Cardiac septum (tissue), 1 donor: Measurements from ENCODE around the gene UTP18. TPM values are rescaled to one million over a fixed set of nuclear protein-coding genes. Genes with fewer than 3 reads are reported as not detected.
A peak's percentile ranks its signal among the peaks of the same experiment; 100 is the strongest.
"Not testable (repeated sequence)": the region's sequence is repeated elsewhere in the genome, so short reads cannot be mapped to it uniquely, and the experiment has no call there.

ENCODE experiments used
- DNase-seq: peaks from one replicate; pipeline ENCODE4 v3.0.0-alpha.2; 2020; ENCODE audit warnings: low spot score
- intact Hi-C: fragments of 100-400 bp; cut with DNase I; formaldehyde crosslinking; loops from one replicate; pipeline ENCODE4 v1.14.0; 2022
- total RNA-seq: library from RNA; stranded (reverse); fragmentation: NEBNext Ultra II Directional; extraction: Animal tissue kit (Norgen Biotek cat#: 25700); gene quantifications from one replicate; pipeline ENCODE4 v1.2.1, GENCODE V29; 2021
- donor health status: DM: no; HTN: no; CAD: no.

Gene UTP18
- total RNA-seq, 1 donor from 2014 or later, result 7.9 TPM

DNA sequence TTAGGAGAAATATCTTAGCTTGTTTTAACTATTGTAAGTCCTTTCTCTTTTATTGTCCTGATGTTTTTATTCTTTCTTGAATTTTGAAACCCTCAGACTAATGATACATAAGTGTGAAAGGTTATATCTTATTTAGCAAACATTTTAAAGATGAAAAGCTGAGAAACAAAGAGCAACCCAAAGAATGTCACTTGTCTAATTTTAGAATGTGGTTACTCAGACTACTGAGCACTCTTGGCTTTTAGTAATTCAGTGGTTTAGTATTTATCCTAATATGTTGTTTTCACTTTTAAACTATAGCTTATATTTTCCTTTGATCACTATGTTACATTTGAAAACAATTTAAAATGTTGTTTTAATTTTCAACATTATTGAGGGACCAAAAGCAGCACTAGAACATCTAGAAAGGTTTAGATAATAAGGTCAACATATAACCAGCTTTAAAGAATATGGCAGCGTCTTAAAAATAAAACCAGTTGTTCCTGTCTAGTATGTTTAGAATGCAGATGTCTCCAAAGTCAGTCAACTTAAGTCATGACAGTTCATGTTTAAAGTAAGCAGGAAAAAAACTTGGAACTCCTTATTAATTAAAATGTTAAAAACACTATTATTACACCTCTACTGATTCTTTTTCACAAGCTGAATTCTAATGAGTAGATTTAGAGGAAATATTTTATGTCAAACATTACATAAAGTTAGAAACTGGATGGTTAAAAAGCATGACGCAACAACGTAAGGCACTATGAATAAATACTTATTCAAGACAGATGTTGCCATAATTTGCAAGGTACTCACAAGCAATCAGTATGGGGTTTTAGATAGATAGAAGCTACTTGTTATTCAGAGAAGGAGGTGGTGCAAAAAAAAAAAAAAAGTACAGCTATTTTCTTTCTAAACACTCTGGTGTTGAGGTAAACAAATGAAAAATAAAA is 2.9 kb upstream of the UTP18 start:
- DNase-seq, result no peak
- intact Hi-C loops, result loop anchor here (10.0 kb wide), 1 partner anchor 93 kb away; the partner anchor contains the start of gene NME2

- no peak for DNase-seq
- intact Hi-C loops, result loop anchor here (10.0 kb wide), 1 partner anchor 94 kb away; the partner anchor contains the start of gene NME2
Measured at GRCh38 chr17:51258756-51259563, 1.4 kb upstream of the UTP18 start.

- peak; percentile 97 for DNase-seq
- intact Hi-C loops, result loop anchor here (10.0 kb wide), 1 partner anchor 95 kb away; the partner anchor contains the start of gene NME2
Measured at GRCh38 chr17:51259564-51260236, 646 bp upstream of the UTP18 start, which contains the start of gene MBTD1. TSS of gene MBTD1 (minus strand) at chr17:51260049. CDS start at chr17:51225161, 34,888 bp downstream.

DNA sequence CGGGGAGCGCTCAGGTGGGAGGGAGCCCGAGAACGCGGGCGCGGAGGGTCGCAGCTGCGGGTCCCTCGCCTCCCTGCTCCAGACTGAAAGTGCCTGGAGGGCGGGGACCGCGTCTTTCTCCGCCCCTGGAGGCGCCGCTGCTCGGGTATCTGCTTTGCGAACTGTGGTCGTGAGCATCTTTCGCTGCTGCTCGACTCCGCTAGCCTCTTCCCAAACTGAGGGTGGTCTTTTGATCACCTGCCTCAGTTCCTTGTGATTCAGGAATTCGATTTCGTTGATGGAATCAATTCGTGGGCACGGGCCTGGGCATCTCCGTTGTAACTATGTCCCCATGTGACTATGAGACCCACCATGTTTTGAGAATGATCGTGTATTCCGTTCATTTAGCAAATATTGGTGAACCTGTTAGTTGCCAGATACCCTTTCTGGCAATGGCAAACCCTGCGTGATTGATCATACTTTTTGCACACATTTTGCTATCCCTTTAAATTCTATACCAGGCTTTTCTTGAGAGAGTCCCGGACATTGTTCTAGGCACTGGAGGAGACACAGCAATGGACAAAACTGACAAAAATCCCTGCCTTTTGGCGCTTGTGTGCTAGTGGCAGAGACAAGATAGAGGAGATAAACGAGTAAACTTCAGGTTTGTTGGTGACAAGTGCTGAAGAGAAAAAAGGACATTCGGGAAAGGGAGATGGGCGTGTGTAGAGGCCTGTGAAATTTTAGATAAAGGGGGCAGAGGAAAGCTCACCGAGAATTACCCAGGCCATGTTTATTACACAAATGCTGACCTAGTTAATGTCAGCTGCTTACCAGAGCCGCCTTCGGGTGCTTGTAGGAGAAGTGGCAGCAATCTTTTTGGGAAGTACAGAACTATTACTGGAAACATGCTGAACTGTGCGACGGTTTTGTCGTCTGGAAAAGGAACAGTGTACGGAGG is 948 bp downstream of the UTP18 start:
- intact Hi-C loops, result no loop called here
- peak; percentile 88 for DNase-seq

DNA sequence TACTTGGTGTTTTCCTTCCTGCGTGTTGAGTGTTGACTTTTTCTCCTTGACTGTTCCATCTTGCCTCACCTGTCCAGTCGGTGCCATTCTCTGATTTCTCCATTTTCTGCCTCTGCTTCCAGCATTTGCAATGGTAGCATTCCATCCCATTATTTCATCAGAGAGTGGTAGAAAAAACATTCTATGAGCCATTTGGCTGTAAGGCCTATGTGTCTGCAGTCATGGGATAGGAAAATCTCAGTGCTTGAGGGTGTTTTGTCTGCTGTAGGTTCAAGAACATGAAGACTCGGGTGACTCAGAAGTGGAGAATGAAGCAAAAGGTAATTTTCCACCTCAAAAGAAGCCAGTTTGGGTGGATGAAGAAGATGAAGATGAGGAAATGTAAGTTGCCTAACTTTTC is 2.7 kb downstream of the UTP18 start:
- intact Hi-C loops, result no loop called here
- DNase-seq, result no peak

DNA sequence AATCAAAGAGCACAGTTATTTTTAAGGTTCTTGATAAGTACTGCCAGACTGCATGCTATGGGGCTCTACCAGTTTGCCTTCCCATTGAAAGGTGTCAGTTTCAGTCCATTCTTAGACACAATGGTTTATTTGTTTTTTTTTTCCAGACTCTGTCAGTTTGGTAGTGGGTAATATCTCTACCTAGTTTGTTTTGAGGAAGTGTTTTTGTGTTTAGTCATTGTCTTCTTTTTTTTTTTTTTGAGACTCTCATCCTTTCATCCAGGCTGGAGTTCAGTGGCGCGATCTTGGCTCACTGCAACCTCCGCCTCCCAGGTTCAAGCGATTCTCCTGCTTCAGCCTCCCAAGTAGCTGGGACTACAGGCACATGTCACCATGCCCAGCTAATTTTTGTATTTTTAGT is 4.1 kb downstream of the UTP18 start:
- intact Hi-C loops, result not testable (repeated sequence)

DNA sequence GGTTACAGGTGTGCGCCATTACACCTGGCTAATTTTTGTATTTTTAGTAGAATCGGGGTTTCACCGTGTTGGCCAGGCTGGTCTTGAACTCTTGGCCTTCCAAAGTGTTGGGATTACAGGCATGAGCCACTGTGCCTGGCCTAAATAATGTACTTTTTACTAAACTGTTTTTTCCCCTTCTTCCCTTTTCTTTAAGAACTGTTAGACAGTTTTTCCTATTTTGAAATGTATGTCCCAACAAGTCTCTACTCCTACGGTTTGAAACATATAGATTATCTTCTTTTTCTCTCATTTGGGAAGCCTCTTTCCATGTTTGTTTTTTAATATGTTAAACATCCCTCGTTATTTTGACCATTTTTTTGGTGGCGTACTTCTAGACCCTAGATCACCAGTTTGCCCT is 9.6 kb downstream of the UTP18 start:
- no peak for DNase-seq
- intact Hi-C loops, result no loop called here

More for the DNA sequence above, 4.1 kb downstream of the UTP18 start:
- DNase-seq, result not testable (repeated sequence)

DNA sequence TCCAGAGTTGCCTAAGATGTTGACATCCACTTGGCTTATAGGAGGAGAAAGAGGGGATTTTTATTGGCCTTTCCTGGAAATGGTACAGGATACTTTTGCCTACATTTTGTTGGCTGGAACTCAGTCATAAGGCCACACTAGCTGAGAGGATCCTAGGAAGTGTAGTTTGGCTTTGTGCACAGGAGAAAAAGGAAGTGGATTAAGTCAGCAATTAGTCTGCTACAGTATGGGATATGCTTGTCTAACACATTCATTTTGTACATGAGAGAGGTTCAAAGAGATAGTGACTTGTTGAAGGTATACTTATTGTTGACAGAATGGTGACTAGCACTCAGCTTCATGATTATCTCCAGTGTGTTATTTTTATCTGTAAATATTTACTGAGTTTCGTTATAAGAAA is 10.3 kb downstream of the UTP18 start:
- intact Hi-C loops, result no loop called here
- no peak for DNase-seq

- DNase-seq, result no peak
- intact Hi-C loops, result no loop called here
Measured at GRCh38 chr17:51272812-51273211, 12.5 kb downstream of the UTP18 start.

- intact Hi-C loops, result no loop called here
- no peak for DNase-seq
Measured at GRCh38 chr17:51275381-51275780, 15.0 kb downstream of the UTP18 start.

- DNase-seq, result no peak
- intact Hi-C loops, result no loop called here
Measured at GRCh38 chr17:51279183-51279582, 18.8 kb downstream of the UTP18 start.

DNA sequence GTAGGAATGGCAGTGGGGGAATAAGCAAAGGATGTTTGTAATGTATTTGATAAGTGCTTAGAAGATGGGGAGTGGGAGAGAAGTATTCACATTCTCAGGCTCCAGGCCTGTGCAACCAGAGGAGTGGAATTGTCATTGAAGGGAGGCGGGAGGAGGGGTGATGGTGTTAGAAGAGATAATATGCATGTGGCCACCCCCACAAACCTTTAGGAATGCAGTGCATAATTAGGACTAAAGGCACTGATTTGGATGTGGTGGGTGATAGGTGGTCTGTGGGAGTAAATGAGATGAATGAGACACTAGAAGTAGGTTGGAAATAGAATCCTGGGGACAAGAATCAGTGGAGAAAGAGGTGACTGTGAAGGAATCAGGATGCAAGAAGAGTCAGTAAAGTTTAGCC is 27.1 kb downstream of the UTP18 start:
- no peak for DNase-seq
- intact Hi-C loops, result no loop called here

GRCh38 chr17:51289696-51290111 is 29.4 kb downstream of the UTP18 start:
- no peak for DNase-seq
- intact Hi-C loops, result no loop called here

- DNase-seq, intact Hi-C loops: not testable (repeated sequence)
Measured at GRCh38 chr17:51294338-51294737, 34.0 kb downstream of the UTP18 start.

DNA sequence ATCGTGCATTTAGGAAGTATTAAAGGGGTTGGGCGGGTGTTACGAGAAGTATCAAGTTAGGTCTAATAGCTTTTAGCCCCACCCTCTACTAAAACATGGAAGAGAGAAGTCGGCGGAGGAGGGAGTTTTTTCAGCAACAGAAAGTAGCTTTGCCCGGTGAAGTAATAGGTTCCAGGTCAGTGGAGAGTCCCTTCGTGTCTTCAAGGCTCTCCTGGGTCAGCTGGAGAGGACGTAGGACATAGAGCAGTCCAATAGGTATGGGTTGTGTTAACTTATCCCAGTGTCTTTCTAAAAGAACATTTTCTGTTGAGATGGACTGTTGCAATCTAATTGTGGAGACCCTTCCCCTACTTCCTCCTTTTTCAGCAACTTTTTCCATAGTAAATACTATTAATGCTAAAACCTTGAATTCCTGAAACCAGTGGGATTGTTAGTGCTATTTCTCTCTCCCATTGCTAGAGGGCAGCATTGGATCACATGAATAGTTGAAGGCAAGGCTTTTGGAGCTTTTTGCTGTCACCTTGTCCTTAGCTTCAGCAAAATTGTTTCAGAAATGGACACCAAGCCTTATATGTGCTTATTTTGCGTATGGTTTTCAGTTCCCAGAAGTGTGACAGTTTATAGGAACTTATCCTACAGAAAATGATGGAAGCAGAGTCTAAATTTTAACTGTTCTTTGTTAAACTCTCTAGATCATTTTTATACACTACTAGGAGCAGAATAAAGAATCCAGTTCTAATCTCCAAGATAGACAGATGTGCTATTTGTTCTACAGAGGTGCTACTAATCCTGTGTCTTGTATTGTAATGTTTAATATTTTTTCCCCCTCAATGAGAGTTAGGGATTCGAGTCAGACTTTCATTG is 38.4 kb downstream of the UTP18 start:
- DNase-seq, result no peak
- intact Hi-C loops, result no loop called here

DNA sequence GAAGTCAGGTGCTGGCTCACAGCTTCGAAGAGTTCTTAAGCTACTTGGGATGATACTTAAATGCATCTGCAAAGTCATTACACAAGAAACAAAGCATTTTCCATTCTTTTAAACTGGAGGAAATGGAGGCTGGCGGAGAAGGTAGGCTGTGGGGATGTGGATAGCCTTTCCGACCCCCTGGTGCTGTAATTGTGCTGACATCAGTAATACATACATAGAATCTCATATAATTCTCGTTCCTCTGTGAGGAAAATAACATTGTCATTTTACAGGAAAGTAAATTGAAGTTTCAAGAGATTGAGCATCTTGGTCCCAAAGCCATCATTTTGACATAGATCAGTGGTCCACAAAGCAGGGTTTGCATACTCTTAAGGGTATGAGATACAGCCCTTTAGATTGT is 39.5 kb downstream of the UTP18 start:
- intact Hi-C loops, result no loop called here
- no peak for DNase-seq

DNA sequence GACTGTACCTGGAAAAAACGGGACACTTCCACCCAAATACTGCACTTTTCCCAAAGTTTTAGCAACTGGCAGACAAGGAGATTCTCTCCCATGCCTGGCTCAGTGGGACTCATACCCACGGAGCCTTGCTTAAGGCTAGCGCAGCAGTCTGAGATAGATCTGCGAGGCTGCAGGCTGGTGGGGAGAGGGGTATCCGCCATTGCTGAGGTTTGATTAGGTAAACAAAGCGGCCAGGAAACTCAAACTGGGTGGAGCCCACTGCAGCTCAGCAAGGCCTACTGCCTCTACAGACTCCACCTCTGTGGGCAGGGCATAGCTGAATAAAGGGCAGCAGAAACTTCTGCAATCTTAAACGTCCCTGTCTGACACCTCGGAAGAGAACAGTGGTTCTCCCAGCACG is 44.8 kb downstream of the UTP18 start:
- no peak for DNase-seq
- intact Hi-C loops, result no loop called here

- DNase-seq, intact Hi-C loops: not testable (repeated sequence)
Measured at GRCh38 chr17:51312003-51312402, 51.7 kb downstream of the UTP18 start.
